ENCODE results near the gene SLC6A9. TPM values are rescaled to one million over a fixed set of nuclear protein-coding genes. Genes with fewer than 3 reads are reported as not detected.
A peak's percentile ranks its signal among the peaks of the same experiment; 100 is the strongest.

The SLC6A9 gene
- total RNA-seq, 2 experiments from 2014 or later = 8.2 to 21.8 TPM

DNA sequence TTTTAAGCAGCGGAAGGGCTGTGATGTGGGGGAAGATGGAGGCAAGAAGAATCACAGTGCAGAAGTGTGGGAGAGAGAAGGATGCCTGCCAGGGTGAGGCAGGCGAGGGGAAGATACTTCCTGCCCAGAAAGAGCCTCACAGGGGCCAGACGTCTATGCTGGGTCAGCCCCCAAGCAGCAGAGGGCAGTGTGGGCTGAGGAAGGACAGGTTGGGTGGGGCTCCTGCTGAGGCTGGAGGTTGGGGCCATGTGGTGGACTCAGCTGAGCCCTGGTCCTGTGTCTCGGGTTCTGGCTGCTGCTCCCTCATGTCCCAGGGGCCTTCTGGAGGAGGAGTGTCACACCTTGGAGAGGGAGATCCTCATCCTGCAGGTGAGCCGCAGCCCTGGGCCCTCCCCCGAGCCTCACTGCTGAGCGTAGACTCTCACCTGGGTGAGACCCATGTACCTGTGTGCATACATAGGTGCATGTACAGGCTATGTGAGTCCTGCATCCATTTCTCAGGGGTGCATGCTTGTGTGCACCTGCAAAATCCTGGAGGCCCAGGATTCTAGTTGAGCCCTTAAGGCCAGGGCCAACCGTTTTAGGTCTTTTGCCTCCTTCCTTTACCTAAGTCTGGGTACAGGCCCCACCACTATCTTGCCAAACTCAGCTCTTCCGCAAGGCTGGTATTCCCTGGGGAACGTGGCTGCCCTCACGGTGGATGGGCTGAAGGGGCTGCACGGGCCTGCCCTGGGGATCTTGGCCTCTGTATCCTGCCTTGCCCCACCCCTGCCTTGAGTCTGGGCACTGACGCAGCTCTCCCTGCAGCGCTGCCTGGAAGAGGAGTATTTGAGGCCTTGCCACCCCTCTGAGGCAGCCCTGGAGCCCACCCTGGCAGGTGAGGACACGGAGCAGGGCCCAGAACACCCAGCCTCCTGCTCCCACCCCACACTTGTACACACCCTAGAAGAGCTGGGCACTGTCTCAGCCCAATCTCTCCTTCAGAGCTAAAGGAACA lies 36.2 kb downstream of the SLC6A9 start:
- no peaks in the 10 kb centered on the region for H3K9me3 ChIP-seq (ENCODE audit: low read length)
- H2AFZ ChIP-seq (ENCODE audit: low read length) = no peak overlapping the region
- peaks cover 28% of the 10 kb centered on the region for H3K4me1 ChIP-seq (ENCODE audit: insufficient read depth, low read length, poor library complexity, severe bottlenecking)
- no peaks in the 10 kb centered on the region for H3K9me2 ChIP-seq (ENCODE audit: insufficient read depth, low read length)
- ChIA-PET POLR2A (no interaction called here), CTCF (ENCODE audit: unreplicated experiment) (no interaction called here)
- H3K4me3 ChIP-seq (ENCODE audit: low read depth, low read length, poor library complexity, severe bottlenecking) = no peak overlapping the region
- BruUV-seq (replicated peaks) = no TSS peak
- no peak overlapping the region for H3K27ac ChIP-seq (ENCODE audit: low read depth, low read length, poor library complexity, severe bottlenecking)
- TF ChIP-seq CTCF (conservative IDR thresholded peaks at IDR 0.05; ENCODE audit: low read length) = peak; percentile 63
- TF ChIP-seq EZH2phosphoT487 (IDR thresholded peaks at IDR 0.05; ENCODE audit: borderline replicate concordance, low read depth, low read length) = no peak
- intact Hi-C loops (cut with micrococcal nuclease; ENCODE audit: unreplicated experiment) = no loop called here
- no peaks in the 10 kb centered on the region for H4K20me1 ChIP-seq (ENCODE audit: insufficient read depth, low read length)
- no peaks in the 10 kb centered on the region for H3K36me3 ChIP-seq (ENCODE audit: insufficient read depth, low read length)
- H3K4me2 ChIP-seq (ENCODE audit: low read length) = no peak overlapping the region
- DNase-seq (ENCODE audit: low spot score) = peak; percentile 56
- no peaks in the 10 kb centered on the region for H3K79me2 ChIP-seq (ENCODE audit: insufficient read depth, low read depth, low read length)

- H4K20me1 ChIP-seq (ENCODE audit: insufficient read depth, low read length) = no peaks in the 10 kb centered on the region
- no peak overlapping the region for H2AFZ ChIP-seq (ENCODE audit: low read length)
- no peak overlapping the region for H3K27ac ChIP-seq (ENCODE audit: low read depth, low read length, poor library complexity, severe bottlenecking)
- H3K9me2 ChIP-seq (ENCODE audit: insufficient read depth, low read length) = no peaks in the 10 kb centered on the region
- no peaks in the 10 kb centered on the region for H3K9me3 ChIP-seq (ENCODE audit: low read length)
- no peaks in the 10 kb centered on the region for H3K36me3 ChIP-seq (ENCODE audit: insufficient read depth, low read length)
- ChIA-PET CTCF (ENCODE audit: unreplicated experiment) (no interaction called here), POLR2A (interaction anchor here (0.6 kb wide), 1 partner anchor 24 kb away, joined by 4 read pairs; no protein-coding TSS in a partner anchor)
- intact Hi-C loops (cut with micrococcal nuclease; ENCODE audit: unreplicated experiment) = no loop called here
- no peak for DNase-seq (ENCODE audit: low spot score)
- H3K4me3 ChIP-seq (ENCODE audit: low read depth, low read length, poor library complexity, severe bottlenecking) = no peak overlapping the region
- TF ChIP-seq EZH2phosphoT487 (IDR thresholded peaks at IDR 0.05; ENCODE audit: borderline replicate concordance, low read depth, low read length) (no peak), CTCF (conservative IDR thresholded peaks at IDR 0.05; ENCODE audit: low read length) (no peak)
- peaks cover 28% of the 10 kb centered on the region for H3K4me1 ChIP-seq (ENCODE audit: insufficient read depth, low read length, poor library complexity, severe bottlenecking)
- H3K4me2 ChIP-seq (ENCODE audit: low read length) = no peak overlapping the region
- BruUV-seq (replicated peaks) = TSS peak; percentile 50
- no peaks in the 10 kb centered on the region for H3K79me2 ChIP-seq (ENCODE audit: insufficient read depth, low read depth, low read length)
These were observed 37.2 kb downstream of the SLC6A9 start for GRCh38 chr1:43994071-43994470.
